ENCODE data around the gene OCSTAMP.

Gene OCSTAMP

GRCh38 chr20:46509523-46509922 lies 40.9 kb downstream of the OCSTAMP start:
- DNase-seq: no peak

DNA sequence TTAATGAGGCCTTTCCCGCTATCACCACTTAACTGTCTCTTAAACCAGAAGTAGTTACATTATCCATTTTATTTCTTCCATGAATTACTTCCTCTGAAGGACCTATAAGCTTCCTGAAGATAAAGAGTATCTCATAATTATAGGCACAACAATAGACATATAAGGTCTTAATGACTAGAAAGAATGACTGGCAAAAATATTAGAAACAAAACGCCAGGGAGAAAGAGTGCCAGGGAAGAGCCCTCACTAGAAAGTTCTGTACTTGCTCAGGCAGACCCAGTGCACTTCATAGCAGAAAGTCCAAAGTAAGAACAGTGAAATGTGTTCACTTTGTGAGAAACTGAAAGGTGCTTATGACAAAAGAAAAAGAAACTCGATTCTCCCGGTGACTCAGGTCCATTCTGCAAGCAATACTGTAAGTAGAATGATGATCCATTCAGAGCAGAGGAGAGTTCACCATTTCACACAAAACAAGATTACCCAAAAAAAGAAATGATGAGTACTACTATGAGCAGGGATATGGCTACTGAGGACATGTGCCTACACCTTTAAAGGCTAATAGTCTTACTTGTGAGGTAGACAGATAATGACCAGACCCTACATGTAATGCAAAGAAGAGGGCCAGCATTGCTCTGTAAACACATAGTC lies 42.6 kb downstream of the OCSTAMP start:
- no peak for DNase-seq

DNA sequence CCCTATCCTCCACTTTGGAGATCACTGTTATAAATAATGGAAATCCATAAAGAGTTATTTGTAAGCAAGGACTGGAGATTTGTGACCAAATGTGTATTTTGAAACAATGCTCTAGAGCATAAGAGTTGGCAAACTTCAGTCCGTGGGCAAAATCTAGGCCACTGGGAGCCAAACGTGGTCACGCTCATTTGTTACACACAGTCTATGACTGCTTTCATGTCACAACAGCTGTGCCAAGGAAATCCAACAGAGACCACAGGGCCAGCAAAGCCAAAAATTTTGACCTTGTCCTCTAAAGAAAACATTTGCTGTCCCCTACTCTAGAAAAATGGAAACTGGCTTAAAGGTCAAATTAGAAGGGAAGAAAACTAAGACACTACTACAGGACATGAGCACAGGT lies 44.9 kb downstream of the OCSTAMP start:
- DNase-seq: no peak

DNA sequence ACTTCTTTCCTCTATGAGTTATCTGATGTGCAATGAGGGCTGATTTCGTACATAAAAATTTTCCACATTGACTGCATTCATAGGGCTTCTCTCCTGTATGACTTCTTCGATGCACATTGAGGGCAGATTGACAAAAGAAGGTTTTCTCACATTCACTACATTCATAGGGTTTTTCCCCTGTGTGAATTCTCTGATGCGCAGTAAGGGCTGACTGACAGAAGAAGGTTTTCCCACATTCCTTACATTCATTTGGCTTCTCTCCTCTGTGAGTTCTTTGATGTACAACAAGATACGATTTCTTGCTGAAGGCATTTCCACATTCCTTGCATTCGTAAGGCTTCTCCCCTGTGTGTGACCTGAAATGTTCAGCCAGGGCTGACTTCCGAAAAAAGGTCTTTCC lies 48.5 kb downstream of the OCSTAMP start:
- DNase-seq: no peak

- DNase-seq: no peak
These were observed 49.0 kb downstream of the OCSTAMP start for GRCh38 chr20:46501337-46501942.

GRCh38 chr20:46494077-46494476 lies 56.4 kb downstream of the OCSTAMP start:
- DNase-seq: no peak

- DNase-seq: no peak
These were observed 59.1 kb downstream of the OCSTAMP start for GRCh38 chr20:46491354-46491753.

Measured in NCI-H1436 (cell line).